Stimulated activated CD8-positive, alpha-beta memory T cell treated with anti-CD3 and anti-CD28 coated beads, Interleukin-12 subunit alpha, Interleukin-12 subunit beta, amount 100 ng/mL, for 4 hours (primary cell): Measurements from ENCODE around the gene DIDO1.

Experiments used
- DNase-seq: peaks from one replicate; pipeline ENCODE4 v3.0.0-alpha.2; 2020; ENCODE audit warnings: low read depth

DIDO1 gene

GRCh38 chr20:62926229-62927127 is at the start of gene DIDO1:
DIDO1 (minus strand) TSS chr20:62926505.
- DNase-seq, result peak; percentile 85

DNA sequence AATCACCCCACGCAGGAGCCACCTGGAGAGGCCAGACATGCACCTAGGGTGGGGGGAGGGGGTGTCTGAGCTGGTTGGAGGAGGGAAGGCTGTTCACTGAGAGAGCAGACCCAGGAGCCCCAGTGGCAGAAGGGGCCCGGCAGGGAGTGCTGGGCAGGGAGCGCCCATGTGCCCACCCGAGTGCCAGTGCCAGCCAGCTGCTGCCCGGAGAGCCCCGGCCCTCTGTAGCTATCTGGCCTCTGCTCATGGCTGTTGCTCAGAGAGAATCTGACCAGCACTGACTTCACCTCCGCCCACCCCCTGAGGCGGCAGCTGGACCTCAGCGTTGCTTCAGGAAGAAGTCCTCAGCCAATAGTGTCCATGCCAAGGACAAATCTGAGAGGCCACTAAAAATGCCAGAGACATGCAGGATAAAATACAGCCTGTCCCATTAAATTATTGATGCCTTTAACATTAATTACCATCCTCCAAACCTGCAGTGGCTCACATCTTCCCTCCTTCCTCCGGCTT is 49.0 kb upstream of the DIDO1 start:
- DNase-seq, result no peak

- DNase-seq, result no peak
These were observed 46.8 kb upstream of the DIDO1 start for GRCh38 chr20:62972845-62973745.

GRCh38 chr20:62971950-62972844 is 45.9 kb upstream of the DIDO1 start:
- peak; percentile 64 for DNase-seq

DNA sequence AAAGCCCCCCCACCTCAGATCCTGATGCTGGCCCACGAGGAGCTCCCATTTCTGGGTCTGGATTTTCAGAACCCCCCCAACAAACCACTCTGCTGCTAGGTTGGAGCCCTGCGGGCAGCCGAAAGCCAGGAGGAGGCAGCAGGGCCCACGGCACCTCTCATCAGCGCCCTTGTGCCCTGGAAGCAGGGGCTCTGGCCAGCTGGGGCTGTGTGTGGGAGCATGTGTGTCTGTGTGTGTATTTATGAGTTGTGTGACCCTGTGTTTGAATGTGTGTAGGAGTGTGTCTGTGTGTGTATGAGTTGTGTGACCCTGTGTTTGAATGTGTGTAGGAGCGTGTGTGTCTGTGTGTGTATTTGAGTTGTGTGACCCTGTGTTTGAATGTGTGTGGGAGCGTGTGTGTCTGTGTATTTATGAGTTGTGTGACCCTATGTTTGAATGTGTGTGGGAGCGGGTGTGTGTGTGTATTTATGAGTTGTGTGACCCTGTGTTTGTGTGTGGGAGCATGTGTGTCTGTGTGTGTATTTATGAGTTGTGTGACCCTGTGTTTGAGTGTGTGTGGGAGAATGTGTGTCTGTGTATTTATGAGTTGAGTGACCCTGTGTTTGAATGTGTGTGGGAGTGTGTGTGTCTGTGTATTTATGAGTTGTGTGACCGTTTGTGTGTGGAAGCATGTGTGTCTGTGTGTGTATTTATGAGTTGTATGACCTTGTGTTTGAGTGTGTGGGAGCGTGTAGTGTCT is 45.1 kb upstream of the DIDO1 start:
- no peak for DNase-seq

GRCh38 chr20:62970307-62971210 is 44.3 kb upstream of the DIDO1 start:
- DNase-seq, result no peak

- DNase-seq, result no peak
These were observed 43.6 kb upstream of the DIDO1 start for GRCh38 chr20:62969939-62970306.

DNA sequence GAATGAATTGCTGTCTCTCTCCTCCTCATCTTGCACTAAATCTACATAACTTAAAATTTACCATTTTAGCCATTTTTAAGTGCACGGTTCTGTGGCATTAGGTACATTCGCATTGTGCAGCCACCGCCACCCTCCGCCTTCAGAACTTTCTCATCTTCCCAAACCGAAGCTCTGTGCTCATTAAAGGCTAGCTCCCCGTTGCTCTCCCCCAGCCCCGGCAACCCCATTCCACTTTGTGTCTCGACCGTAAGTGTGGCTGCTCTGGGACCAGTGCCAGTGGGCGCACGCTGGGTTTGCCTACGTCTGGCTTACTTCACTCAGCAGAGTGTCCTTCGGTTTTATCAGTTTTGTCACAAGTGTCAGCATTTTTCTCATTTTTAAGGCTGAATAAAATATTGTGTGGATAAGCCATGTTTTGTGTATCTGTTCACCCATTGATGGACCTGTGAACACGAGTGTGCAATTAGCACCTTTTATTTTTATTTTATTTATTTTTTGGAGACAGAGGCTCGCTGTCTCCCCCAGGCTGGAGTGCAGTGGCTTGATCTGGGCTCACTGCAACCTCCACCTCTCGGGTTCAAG is 43.0 kb upstream of the DIDO1 start:
- no peak for DNase-seq

GRCh38 chr20:62968378-62969178 is 42.3 kb upstream of the DIDO1 start:
- DNase-seq, result no peak

DNA sequence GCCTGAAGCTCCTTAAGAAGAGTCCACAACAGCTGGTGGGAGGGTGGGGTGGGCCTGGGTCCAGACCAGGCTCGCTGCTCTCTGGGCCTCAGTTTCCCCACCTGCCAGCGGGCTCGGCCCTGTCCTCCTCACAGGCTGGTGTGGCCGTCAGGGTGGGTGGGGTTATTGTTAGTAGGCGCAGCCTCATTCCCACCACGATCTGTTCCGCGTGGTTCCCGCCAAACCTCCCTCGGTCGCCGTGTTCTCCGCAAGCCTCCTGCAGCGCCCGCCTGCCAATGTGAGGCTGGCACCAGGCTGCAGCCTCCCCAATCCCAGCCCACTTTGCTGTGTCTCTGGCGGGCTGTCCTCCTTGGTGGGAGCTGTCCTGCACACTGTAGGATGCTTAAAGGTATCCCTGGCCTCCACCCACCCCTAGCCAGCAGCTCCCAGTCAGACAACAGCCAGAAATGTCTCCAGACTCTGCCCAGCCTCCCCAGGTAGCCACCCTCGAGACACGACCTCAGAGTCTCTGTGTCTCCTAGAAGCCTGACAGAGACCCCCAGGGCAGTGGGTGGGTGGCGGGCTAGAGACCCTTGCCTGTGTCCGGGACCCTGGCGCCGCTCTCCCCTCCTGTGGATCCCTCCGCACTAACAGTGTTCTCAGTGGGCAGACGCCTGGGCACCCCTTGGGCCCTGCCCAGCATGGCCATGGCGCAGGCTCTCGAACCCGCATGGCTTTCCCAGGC is 41.5 kb upstream of the DIDO1 start:
- DNase-seq, result no peak

DNA sequence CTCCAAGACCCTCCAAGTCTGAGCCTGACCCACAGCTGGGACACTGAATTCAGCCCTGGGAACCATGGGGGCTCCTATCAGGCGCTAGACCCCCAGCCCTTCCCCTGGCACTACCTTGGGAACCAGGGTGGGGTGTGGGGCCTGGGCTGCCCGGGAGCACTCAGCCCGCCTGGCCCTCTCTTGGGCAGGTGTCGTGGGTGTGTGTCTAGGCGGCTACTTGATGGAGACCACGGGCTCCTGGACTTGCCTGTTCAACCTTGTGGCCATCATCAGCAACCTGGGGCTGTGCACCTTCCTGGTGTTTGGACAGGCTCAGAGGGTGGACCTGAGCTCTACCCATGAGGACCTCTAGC is 40.8 kb upstream of the DIDO1 start:
- no peak for DNase-seq

DNA sequence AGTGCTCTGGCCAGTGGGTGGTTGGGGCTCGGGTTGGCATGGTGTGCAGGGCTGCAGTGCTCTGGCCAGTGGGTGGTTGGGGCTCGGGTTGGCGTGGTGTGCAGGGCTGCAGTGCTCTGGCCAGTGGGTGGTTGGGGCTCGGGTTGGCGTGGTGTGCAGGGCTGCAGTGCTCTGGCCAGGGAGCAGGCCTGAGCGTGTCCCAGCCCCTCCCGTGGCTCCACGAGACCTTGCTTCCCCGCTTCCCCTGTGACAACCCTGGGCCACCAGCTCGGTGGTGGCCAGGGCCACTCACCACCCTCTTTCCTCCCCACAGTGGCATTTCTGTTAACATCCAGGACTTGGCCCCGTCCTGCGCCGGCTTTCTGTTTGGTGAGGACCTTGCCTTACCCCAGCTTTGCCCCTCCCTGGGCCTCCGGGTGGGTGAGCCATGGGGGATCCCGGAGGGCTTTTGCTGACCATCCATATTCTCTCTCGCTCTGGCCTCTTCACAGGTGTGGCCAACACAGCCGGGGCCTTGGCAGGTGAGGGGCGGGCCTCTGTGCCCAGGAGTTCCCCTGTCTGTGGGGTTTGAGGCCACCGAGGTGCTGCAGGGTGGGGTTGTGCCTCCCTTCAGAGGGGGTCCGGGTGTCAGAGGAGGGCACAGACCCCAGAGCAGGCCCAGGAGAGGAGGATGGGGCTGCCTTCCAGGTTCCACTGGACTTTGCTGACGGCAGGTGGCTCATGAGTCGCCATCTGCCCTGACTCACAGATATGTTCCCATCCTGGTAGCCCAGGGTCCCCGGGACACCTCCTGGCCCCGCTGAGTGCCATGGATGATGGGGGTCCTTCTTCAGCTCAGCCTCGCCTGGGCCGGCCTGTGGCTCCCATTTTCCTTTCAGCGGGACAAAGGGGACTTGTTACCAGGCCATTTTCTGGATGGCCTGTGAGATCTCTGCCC is 40.2 kb upstream of the DIDO1 start:
- DNase-seq, result no peak

DNA sequence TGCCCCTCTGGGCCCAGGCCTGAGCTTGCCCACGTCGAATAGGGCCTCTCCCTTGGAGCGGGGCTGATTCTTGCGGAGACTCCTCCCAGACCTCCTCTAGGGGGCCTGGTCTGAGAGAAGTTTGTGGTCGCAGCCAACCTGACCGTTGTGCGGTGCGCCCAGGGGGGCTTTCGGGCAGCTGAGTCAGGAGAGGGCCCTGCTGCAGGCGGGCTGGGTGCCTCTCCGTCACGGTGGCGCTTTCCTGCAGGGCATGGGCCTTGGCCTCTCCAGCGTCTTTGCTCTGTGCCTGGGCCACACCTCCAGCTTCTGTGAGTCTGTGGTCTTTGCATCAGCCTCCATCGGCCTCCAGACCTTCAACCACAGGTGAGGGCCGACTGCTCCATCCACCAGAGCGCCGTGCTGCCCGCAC is 39.1 kb upstream of the DIDO1 start:
- no peak for DNase-seq

DNA sequence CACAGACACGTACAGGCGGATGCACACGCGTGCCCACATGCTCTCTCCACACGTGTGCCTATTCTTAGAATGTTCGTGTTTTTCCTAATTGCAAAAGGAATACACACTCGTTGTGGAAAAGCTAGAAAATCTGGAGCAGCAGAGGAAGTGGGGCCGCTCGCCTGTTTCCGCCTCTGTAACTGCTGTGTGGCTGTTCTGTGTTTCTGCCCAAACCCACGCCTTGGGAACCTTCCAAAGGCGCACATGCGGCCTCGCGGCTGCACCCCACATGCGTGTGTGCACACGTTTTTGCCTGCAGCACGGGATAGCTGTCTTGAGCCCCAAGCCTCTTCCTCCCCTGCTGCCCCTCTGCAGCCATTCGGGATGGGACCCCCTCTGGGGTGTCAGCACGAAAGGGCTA is 38.4 kb upstream of the DIDO1 start:
- DNase-seq, result no peak

DNA sequence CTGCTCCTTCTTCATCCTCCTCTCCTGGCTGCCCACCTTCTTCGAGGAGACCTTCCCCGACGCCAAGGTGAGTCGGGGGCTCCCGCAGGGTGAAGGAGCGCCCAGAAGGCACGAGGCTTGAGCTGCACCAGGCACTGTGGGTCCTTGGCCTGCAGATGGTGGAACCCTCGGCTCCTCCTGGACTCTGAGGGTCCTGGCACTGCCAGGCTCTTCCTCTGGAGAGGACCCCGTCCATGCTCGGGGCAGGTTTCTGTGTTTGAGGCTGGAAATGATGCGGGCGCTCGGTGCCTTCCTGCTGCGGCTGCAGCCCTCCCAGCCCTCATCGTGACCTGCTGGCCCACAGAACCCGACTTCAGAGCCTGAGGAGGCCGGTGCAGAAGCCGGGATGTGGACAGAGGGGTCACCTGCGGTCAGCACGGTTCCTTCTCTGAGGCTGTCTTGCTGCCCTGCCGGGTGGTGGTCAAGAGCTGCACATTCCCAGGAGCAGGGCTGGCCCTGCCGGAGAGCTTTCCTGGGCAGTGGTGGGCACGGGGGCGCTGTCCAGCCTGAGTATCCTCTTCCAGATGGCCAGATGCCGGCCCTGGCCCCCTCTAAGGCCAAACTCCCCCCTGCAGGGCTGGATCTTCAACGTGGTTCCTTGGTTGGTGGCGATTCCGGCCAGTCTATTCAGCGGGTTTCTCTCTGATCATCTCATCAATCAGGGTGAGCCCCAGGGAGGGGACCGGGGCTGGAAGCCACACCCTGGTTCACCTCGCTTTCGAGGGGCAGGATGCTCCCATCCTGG is 37.5 kb upstream of the DIDO1 start:
- DNase-seq, result no peak
